Keratinocyte (primary cell): ENCODE data around the gene DLG2. TPM values are rescaled to one million over a fixed set of nuclear protein-coding genes. Genes with fewer than 3 reads are reported as not detected.

Source experiments
- DNase-seq: peaks from one replicate; pipeline ENCODE4 v3.0.0-alpha.2; 2011; ENCODE audit warnings: low read depth, missing footprints, low spot score
- FAIRE-seq: peaks from 2 replicates; lab custom pipeline; 2011; peaks lifted over from hg19 to GRCh38; lab: Jason Lieb, UNC
- H2AFZ ChIP-seq: 2 replicates; pipeline ENCODE4 v1.6.0; 2012; ENCODE audit warnings: low read length, control low read depth, inconsistent platforms; ENCODE audit not compliant: control insufficient read depth
- H3K27ac ChIP-seq: 2 replicates; pipeline ENCODE4 v1.5.1; 2011; ENCODE audit warnings: low read length; ENCODE audit not compliant: control insufficient read depth, insufficient read depth
- H3K27me3 ChIP-seq: 3 replicates; pipeline ENCODE4 v1.6.0; 2011; ENCODE audit warnings: low read length; ENCODE audit not compliant: control insufficient read depth, insufficient read depth; ENCODE audit errors: extremely low read depth
- H3K36me3 ChIP-seq, 2 experiments: 2 replicates in 1 of 2; 3 replicates in 1 of 2; pipeline ENCODE4 v1.5.1; 2011; ENCODE audit warnings: low read length in 2 of 2, mild to moderate bottlenecking in 1 of 2; ENCODE audit not compliant: control insufficient read depth in 2 of 2, insufficient read depth in 2 of 2; ENCODE audit errors: extremely low read depth in 1 of 2
- H3K4me1 ChIP-seq: 3 replicates; pipeline ENCODE4 v1.5.1; 2011; ENCODE audit warnings: low read length; ENCODE audit not compliant: control insufficient read depth, insufficient read depth; ENCODE audit errors: extremely low read depth
- H3K4me2 ChIP-seq: 3 replicates; pipeline ENCODE4 v1.6.0; 2011; ENCODE audit warnings: low read depth, low read length; ENCODE audit not compliant: control insufficient read depth, insufficient read depth; ENCODE audit errors: extremely low read depth
- H3K4me3 ChIP-seq, 3 experiments: fragments of 200-600 bp in 1 of 3; sonication (generic) in 1 of 3; 2 replicates in 2 of 3; 3 replicates in 1 of 3; pipeline ENCODE4 v1.5.1; 2011 to 2016; ENCODE audit warnings: low read length in 3 of 3, mild to moderate bottlenecking in 3 of 3, control low read depth in 2 of 3, inconsistent platforms in 1 of 3, low read depth in 1 of 3, mixed read lengths in 1 of 3, mixed run types in 1 of 3, moderate library complexity in 1 of 3; ENCODE audit not compliant: control insufficient read depth in 2 of 3, insufficient read depth in 2 of 3; ENCODE audit errors: extremely low read depth in 1 of 3
- H3K79me2 ChIP-seq: 2 replicates; pipeline ENCODE4 v1.6.0; 2012; ENCODE audit warnings: low read length; ENCODE audit not compliant: control insufficient read depth, insufficient read depth
- H3K9ac ChIP-seq: 3 replicates; pipeline ENCODE4 v1.6.0; 2011; ENCODE audit warnings: low read length; ENCODE audit not compliant: control insufficient read depth, insufficient read depth; ENCODE audit errors: extremely low read depth
- H3K9me1 ChIP-seq: 3 replicates; pipeline ENCODE4 v1.6.0; 2011; ENCODE audit warnings: low read length; ENCODE audit not compliant: control insufficient read depth, insufficient read depth; ENCODE audit errors: extremely low read depth
- H3K9me3 ChIP-seq: 2 replicates; pipeline ENCODE4 v1.5.1; 2012; ENCODE audit warnings: low read depth, low read length; ENCODE audit not compliant: control insufficient read depth
- H4K20me1 ChIP-seq: 3 replicates; pipeline ENCODE4 v1.6.0; 2011; ENCODE audit warnings: low read length; ENCODE audit not compliant: control insufficient read depth, insufficient read depth; ENCODE audit errors: extremely low read depth
- EZH2 ChIP-seq: IDR thresholded peaks from one replicate; pipeline ENCODE4 v1.6.1; 2012; ENCODE audit warnings: inconsistent platforms, mild to moderate bottlenecking, low read length, moderate library complexity
- dilution Hi-C: fragments of 300-500 bp; cut with MboI; formaldehyde crosslinking; loops from one replicate; pipeline ENCODE4 v1.7.0; 2020; ENCODE audit warnings: low sequenced_read_pairs; ENCODE audit not compliant: extremely low pct_ligation_motif_present
- polyA plus RNA-seq, 5 experiments: library from polyadenylated mRNA; depleted of rRNA in 3 of 5; stranded (reverse) in 3 of 5; stranded (forward) in 1 of 5; unstranded in 1 of 5; fragments of >200 nt; gene quantifications; 1 replicate in 1 of 5; 2 replicates in 3 of 5; 3 replicates in 1 of 5; pipeline versions ENCODE4 v1.2.1 to v1.2.3, GENCODE V29; 2011 to 2012; ENCODE audit warnings: missing spikeins in 2 of 5, low read depth in 1 of 5, low replicate concordance in 1 of 5
- TF ChIP-seq, protein P1 (sequence below), 3 experiments: IDR thresholded peaks in 1 of 3; conservative IDR thresholded peaks in 1 of 3; optimal IDR thresholded peaks in 1 of 3; 2 replicates in 2 of 3; 3 replicates in 1 of 3; pipeline versions ENCODE3 to v1.5.1; 2011; ENCODE audit warnings: low read length in 3 of 3, mild to moderate bottlenecking in 3 of 3, moderate library complexity in 2 of 3, control low read depth in 1 of 3, inconsistent platforms in 1 of 3; ENCODE audit not compliant: insufficient read depth in 2 of 3; ENCODE audit errors: extremely low read depth in 1 of 3

DLG2 gene
- polyA plus RNA-seq, 1 donor (not counting 4 experiments of a cell fraction or from before 2014, with no cell fraction given), result 0.55 TPM

GRCh38 chr11:85440273-85440672 is 186.9 kb downstream of the DLG2 start:
- Histone ChIP-seq H3K9me1 (no peaks in the 10 kb centered on the region), H3K27ac (no peak overlapping the region), H3K9ac (no peak overlapping the region), H3K27me3 (no peaks in the 10 kb centered on the region), H3K79me2 (no peaks in the 10 kb centered on the region), H3K36me3 (no peaks in the 10 kb centered on the region), H4K20me1 (no peaks in the 10 kb centered on the region), H2AFZ (no peak overlapping the region), H3K4me1 (no peaks in the 10 kb centered on the region), H3K4me3 (no peak overlapping the region), H3K9me3 (no peaks in the 10 kb centered on the region), H3K4me2 (no peak overlapping the region)
- FAIRE-seq (no peak), DNase-seq (no peak)
- TF ChIP-seq, protein P1, sequence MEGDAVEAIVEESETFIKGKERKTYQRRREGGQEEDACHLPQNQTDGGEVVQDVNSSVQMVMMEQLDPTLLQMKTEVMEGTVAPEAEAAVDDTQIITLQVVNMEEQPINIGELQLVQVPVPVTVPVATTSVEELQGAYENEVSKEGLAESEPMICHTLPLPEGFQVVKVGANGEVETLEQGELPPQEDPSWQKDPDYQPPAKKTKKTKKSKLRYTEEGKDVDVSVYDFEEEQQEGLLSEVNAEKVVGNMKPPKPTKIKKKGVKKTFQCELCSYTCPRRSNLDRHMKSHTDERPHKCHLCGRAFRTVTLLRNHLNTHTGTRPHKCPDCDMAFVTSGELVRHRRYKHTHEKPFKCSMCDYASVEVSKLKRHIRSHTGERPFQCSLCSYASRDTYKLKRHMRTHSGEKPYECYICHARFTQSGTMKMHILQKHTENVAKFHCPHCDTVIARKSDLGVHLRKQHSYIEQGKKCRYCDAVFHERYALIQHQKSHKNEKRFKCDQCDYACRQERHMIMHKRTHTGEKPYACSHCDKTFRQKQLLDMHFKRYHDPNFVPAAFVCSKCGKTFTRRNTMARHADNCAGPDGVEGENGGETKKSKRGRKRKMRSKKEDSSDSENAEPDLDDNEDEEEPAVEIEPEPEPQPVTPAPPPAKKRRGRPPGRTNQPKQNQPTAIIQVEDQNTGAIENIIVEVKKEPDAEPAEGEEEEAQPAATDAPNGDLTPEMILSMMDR (optimal IDR thresholded peaks at IDR 0.05 in 1 of 3, IDR thresholded peaks at IDR 0.05 in 1 of 3, conservative IDR thresholded peaks at IDR 0.05 in 1 of 3; ENCODE audit: extremely low read depth in 1 of 3, insufficient read depth in 2 of 3, low read length in 3 of 3), result no peak
- no peak for TF ChIP-seq EZH2
- dilution Hi-C loops, result no loop called here

DNA sequence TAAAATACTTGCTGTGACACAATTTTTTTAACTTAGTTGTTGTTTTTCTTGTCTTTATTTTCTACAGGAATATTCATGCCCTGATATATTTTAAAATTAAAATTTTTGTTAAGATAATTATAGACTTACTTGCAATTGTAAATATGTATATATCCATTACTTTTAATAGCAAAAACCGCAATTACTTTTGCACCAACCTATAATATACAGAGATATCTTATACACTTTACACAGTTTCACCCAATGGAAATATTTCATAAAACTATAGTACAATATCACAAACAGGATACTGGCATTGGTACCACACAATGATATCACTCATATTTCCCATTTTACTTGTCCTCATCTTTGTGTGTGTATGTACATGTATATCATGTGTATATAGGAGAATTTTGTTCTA is 188.8 kb downstream of the DLG2 start:
- dilution Hi-C loops, result no loop called here
- no peak for TF ChIP-seq EZH2
- TF ChIP-seq, protein P1 (optimal IDR thresholded peaks at IDR 0.05 in 1 of 3, IDR thresholded peaks at IDR 0.05 in 1 of 3, conservative IDR thresholded peaks at IDR 0.05 in 1 of 3; ENCODE audit: extremely low read depth in 1 of 3, insufficient read depth in 2 of 3, low read length in 3 of 3), result no peak
- H3K27ac ChIP-seq, result no peak overlapping the region

More for the DNA sequence above, 188.8 kb downstream of the DLG2 start:
- H3K4me3 ChIP-seq, result no peak overlapping the region
- DNase-seq (no peak), FAIRE-seq (no peak)
- H3K79me2 ChIP-seq, result no peaks in the 10 kb centered on the region
- H3K27me3 ChIP-seq, result no peaks in the 10 kb centered on the region
- no peaks in the 10 kb centered on the region for H3K9me3 ChIP-seq
- no peak overlapping the region for H2AFZ ChIP-seq
- no peaks in the 10 kb centered on the region for H4K20me1 ChIP-seq
- no peak overlapping the region for H3K9ac ChIP-seq
- no peaks in the 10 kb centered on the region for H3K9me1 ChIP-seq
- no peaks in the 10 kb centered on the region for H3K36me3 ChIP-seq
- no peaks in the 10 kb centered on the region for H3K4me1 ChIP-seq
- no peak overlapping the region for H3K4me2 ChIP-seq
